HCT116 (cell line): ENCODE measurements around the gene CBLC. TPM values are rescaled to one million over a fixed set of nuclear protein-coding genes. Genes with fewer than 3 reads are reported as not detected.

Source experiments
- ATAC-seq: fragments of 200-7000 bp; cut with Tn5 transposase; 2 replicates; pipeline ENCODE4 v1.9.1; 2020; ENCODE audit warnings: mild to moderate bottlenecking, moderate library complexity
- BruUV-seq: library from RNA; stranded (reverse); fragments of 400-500 nt; replicated peaks from 2 replicates; lab custom pipeline; 2021; lab: Mats Ljungman, UMichigan
- CTCF ChIA-PET: fragments of 300-600 bp; sonication (Branson Sonifier 250); formaldehyde crosslinking; loops from one replicate; lab custom pipeline; 2021; ENCODE audit warnings: antibody characterized with exemption; lab: Charles Lee
- POLR2A ChIA-PET: fragments of 300-600, 350-600 bp; sonication (Branson Sonifier 250); formaldehyde crosslinking; loops from one replicate; lab custom pipeline; 2021; ENCODE audit warnings: antibody characterized with exemption; lab: Charles Lee
- RAD21 ChIA-PET, 2 experiments: fragments of 300-600 bp; sonication (Branson Sonifier 250); formaldehyde crosslinking; loops; one replicate each; lab custom pipeline; 2023; ENCODE audit warnings: low total read pairs in 2 of 2; ENCODE audit not compliant: uncharacterized antibody in 2 of 2, unreplicated experiment in 2 of 2, low non-redundant PET in 1 of 2; lab: Charles Lee
- DNase-seq: peaks from one replicate; pipeline ENCODE4 v3.0.0-alpha.2; 2010; ENCODE audit warnings: low read depth, low spot score
- H2AFZ ChIP-seq: fragments of 200-600 bp; shearing (Covaris generic), sonication (generic); 2 replicates; pipeline ENCODE4 v1.6.1; 2017; ENCODE audit warnings: low read depth, mixed run types, mixed read lengths, antibody characterized with exemption, low read length; ENCODE audit not compliant: poor library complexity, severe bottlenecking
- H3K27ac ChIP-seq: 2 replicates; pipeline ENCODE4 v1.5.1; 2012; ENCODE audit warnings: low read depth, low read length
- H3K27me3 ChIP-seq: fragments of 200-600 bp; sonication (generic); 2 replicates; pipeline ENCODE4 v1.6.1; 2016; ENCODE audit warnings: mixed run types, low read length, mixed read lengths; ENCODE audit not compliant: insufficient read depth
- H3K36me3 ChIP-seq, 2 experiments: fragments of 200-500 bp in 1 of 2; fragments of 200-600 bp in 1 of 2; sonication (Bioruptor generic) in 1 of 2; sonication (generic) in 1 of 2; 2 replicates each; pipeline versions ENCODE4 v1.5.1 to v1.6.1; 2014 to 2016; ENCODE audit warnings: low read length in 2 of 2, inconsistent platforms in 1 of 2, mixed read lengths in 1 of 2, mixed run types in 1 of 2; ENCODE audit not compliant: insufficient read depth in 2 of 2, control insufficient read depth in 1 of 2
- H3K4me1 ChIP-seq, 2 experiments: fragments of 200-600 bp in 1 of 2; sonication (generic) in 1 of 2; 2 replicates each; pipeline versions ENCODE4 v1.5.1 to v1.6.1; 2012 to 2017; ENCODE audit warnings: low read length in 2 of 2, inconsistent platforms in 1 of 2, mild to moderate bottlenecking in 1 of 2, mixed read lengths in 1 of 2, mixed run types in 1 of 2, moderate library complexity in 1 of 2; ENCODE audit not compliant: insufficient read depth in 2 of 2, control insufficient read depth in 1 of 2
- H3K4me2 ChIP-seq: fragments of 200-600 bp; sonication (generic); 2 replicates; pipeline ENCODE4 v1.6.1; 2017; ENCODE audit warnings: mixed run types, low read length, mixed read lengths
- H3K4me3 ChIP-seq, 2 experiments: fragments of 200-600 bp in 1 of 2; sonication (generic) in 1 of 2; replicated peaks in 1 of 2; 2 replicates each; pipeline ENCODE4 v1.5.1; 2011 to 2016; ENCODE audit warnings: low read length in 2 of 2, control low read depth in 1 of 2, low read depth in 1 of 2, mild to moderate bottlenecking in 1 of 2, mixed read lengths in 1 of 2, mixed run types in 1 of 2
- H3K79me2 ChIP-seq: fragments of 200-600 bp; sonication (generic); 2 replicates; pipeline ENCODE4 v1.6.1; 2017; ENCODE audit warnings: mild to moderate bottlenecking, mixed run types, low read length, moderate library complexity, mixed read lengths; ENCODE audit not compliant: insufficient read depth
- H3K9ac ChIP-seq: fragments of 200-600 bp; sonication (generic); 2 replicates; pipeline ENCODE4 v1.6.1; 2016; ENCODE audit warnings: low read length, mixed read lengths
- H3K9me2 ChIP-seq: fragments of 200-600 bp; sonication (generic), shearing (Covaris generic); 2 replicates; pipeline ENCODE4 v1.6.1; 2017; ENCODE audit warnings: mixed run types, mild to moderate bottlenecking, moderate library complexity; ENCODE audit not compliant: insufficient read depth
- H3K9me3 ChIP-seq, 2 experiments: fragments of 200-500 bp in 1 of 2; fragments of 200-600 bp in 1 of 2; sonication (Bioruptor generic) in 1 of 2; sonication (generic) in 1 of 2; 2 replicates each; pipeline ENCODE4 v1.6.1; 2014 to 2017; ENCODE audit warnings: low read length in 2 of 2, mixed read lengths in 2 of 2, inconsistent platforms in 1 of 2, low read depth in 1 of 2, mild to moderate bottlenecking in 1 of 2, mixed run types in 1 of 2, moderate library complexity in 1 of 2; ENCODE audit not compliant: control insufficient read depth in 1 of 2, insufficient read depth in 1 of 2
- H4K20me1 ChIP-seq: fragments of 200-600 bp; sonication (generic), shearing (Covaris generic); 2 replicates; pipeline ENCODE4 v1.6.1; 2017; ENCODE audit warnings: mixed run types, mild to moderate bottlenecking, moderate library complexity; ENCODE audit not compliant: insufficient read depth
- ATF3 ChIP-seq: IDR thresholded peaks from 2 replicates; pipeline ENCODE4 v1.6.1; 2012
- CBX3 ChIP-seq: IDR thresholded peaks from 2 replicates; pipeline ENCODE4 v1.6.1; 2012; ENCODE audit warnings: low read depth
- CEBPB ChIP-seq: IDR thresholded peaks from 2 replicates; pipeline ENCODE4 v1.6.1; 2012; ENCODE audit warnings: low read depth
- EZH2 ChIP-seq: fragments of 200-600 bp; sonication (generic); IDR thresholded peaks from 2 replicates; pipeline ENCODE4 v1.6.1; 2017; ENCODE audit warnings: antibody characterized with exemption, mixed run types
- EZH2phosphoT487 ChIP-seq: fragments of 200-600 bp; IDR thresholded peaks from 2 replicates; pipeline ENCODE4 v1.6.1; 2018; ENCODE audit warnings: antibody characterized with exemption, borderline replicate concordance
- FOSL1 ChIP-seq: IDR thresholded peaks from 2 replicates; pipeline ENCODE4 v1.6.1; 2012; ENCODE audit warnings: low read depth
- JUND ChIP-seq: IDR thresholded peaks from 2 replicates; pipeline ENCODE4 v1.6.1; 2012
- POLR2A ChIP-seq: IDR thresholded peaks from 2 replicates; pipeline ENCODE4 v1.7.0; 2011; ENCODE audit warnings: borderline replicate concordance; ENCODE audit not compliant: insufficient read depth, insufficient read length; ENCODE audit errors: extremely low read depth
- POLR2AphosphoS5 ChIP-seq: IDR thresholded peaks from 2 replicates; pipeline ENCODE4 v1.6.1; 2011; ENCODE audit warnings: mild to moderate bottlenecking, low read depth, low read length, moderate library complexity
- RAD21 ChIP-seq: IDR thresholded peaks from 2 replicates; pipeline ENCODE4 v1.6.1; 2012; ENCODE audit warnings: low read depth, mild to moderate bottlenecking
- SIN3A ChIP-seq: IDR thresholded peaks from 2 replicates; pipeline ENCODE4 v1.6.1; 2012; ENCODE audit warnings: low read depth
- SP1 ChIP-seq: IDR thresholded peaks from 2 replicates; pipeline ENCODE4 v1.6.1; 2012; ENCODE audit warnings: low read depth
- SRF ChIP-seq: IDR thresholded peaks from 2 replicates; pipeline ENCODE4 v1.6.1; 2012; ENCODE audit warnings: low read depth
- TCF7L2 ChIP-seq: IDR thresholded peaks from 2 replicates; pipeline ENCODE4 v1.7.0; 2011; ENCODE audit warnings: borderline replicate concordance, inconsistent platforms; ENCODE audit not compliant: insufficient read depth, insufficient read length; ENCODE audit errors: extremely low read depth
- YY1 ChIP-seq: IDR thresholded peaks from 2 replicates; pipeline ENCODE4 v1.6.1; 2011; ENCODE audit warnings: low read length, low read depth, moderate library complexity, mild to moderate bottlenecking; ENCODE audit not compliant: insufficient replicate concordance; ENCODE audit errors: extremely low read depth
- ZFX ChIP-seq: fragments of 450-650 bp; IDR thresholded peaks from 2 replicates; pipeline ENCODE4 v1.6.1; 2017
- intact Hi-C: fragments of 100-400 bp; cut with micrococcal nuclease; formaldehyde crosslinking; loops from 2 replicates; pipeline ENCODE4 v1.10.0; 2022
- total RNA-seq: library from RNA; stranded (reverse); gene quantifications from one replicate; pipeline ENCODE4 v1.2.1, GENCODE V29; 2021; ENCODE audit not compliant: unreplicated experiment
- TF ChIP-seq, protein P1 (sequence below): IDR thresholded peaks from 2 replicates; pipeline ENCODE4 v1.6.1; 2012

CBLC gene
- total RNA-seq, 1 experiment from 2014 or later, result 54.3 TPM

DNA sequence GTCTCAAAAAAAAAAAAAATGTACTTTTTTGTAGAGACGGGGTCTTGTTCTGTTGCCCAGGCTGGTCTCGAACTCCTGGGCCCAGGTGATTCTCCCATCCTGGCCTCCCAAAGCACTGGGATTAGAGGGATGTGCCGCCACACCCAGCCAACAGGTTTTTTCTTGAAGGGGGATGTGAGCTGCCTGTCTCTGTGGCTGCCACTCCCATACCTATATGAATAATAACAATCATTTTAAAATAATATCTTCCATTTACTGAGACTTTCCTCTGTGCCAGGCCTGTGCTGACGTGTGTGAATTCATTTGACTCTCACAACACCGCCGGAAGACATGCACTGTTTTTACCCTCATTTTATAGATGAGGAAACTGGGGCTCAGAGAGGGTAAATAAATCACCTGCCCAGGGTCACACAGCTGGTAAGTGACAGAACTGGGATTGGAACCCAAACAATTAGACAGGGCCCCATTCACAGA is 36.4 kb upstream of the CBLC start:
- ChIA-PET CTCF (interaction anchor here (0.6 to 3.5 kb wide), 4 partner anchors 18 to 153 kb away, joined by 3 to 25 read pairs (median 6); no protein-coding TSS in a partner anchor), POLR2A (interaction anchor here (0.7 to 5.8 kb wide), 6 partner anchors 12 to 52 kb away, joined by 3 to 36 read pairs (median 6); no protein-coding TSS in a partner anchor)
- H2AFZ ChIP-seq, result no peak overlapping the region
- H3K9me2 ChIP-seq, result no peaks in the 10 kb centered on the region
- H3K9ac ChIP-seq, result peak overlapping the region; percentile 77
- BruUV-seq, result no TSS peak
- peak; percentile 33 for DNase-seq
- H3K27ac ChIP-seq, result peak overlapping the region; percentile 95
- no peaks in the 10 kb centered on the region for H4K20me1 ChIP-seq
- no peaks in the 10 kb centered on the region for H3K36me3 ChIP-seq
- no peaks in the 10 kb centered on the region for H3K27me3 ChIP-seq
- no peak overlapping the region for H3K4me3 ChIP-seq
- no peaks in the 10 kb centered on the region for H3K9me3 ChIP-seq
- H3K4me1 ChIP-seq, result peaks cover 87 to 96% of the 10 kb centered on the region in 2 experiments
- TF ChIP-seq YY1 (no peak), CEBPB (no peak), SRF (no peak), EZH2 (no peak), POLR2AphosphoS5 (no peak), SIN3A (no peak), RAD21 (no peak)
- TF ChIP-seq, all 23 proteins: peak for 0
- no peaks in the 10 kb centered on the region for H3K79me2 ChIP-seq
- ATAC-seq, result peak; percentile 24
- intact Hi-C loops, result loop anchor here (5.0 kb wide), 1 partner anchor 36 kb away; the partner anchor contains the start of gene CBLC
- RAD21 ChIA-PET, result interaction anchor here (1.0 to 1.5 kb wide), 4 partner anchors 12 to 29 kb away, joined by 3 to 10 read pairs (median 5); no protein-coding TSS in a partner anchor
- H3K4me2 ChIP-seq, result peak overlapping the region; percentile 76

- H3K27me3 ChIP-seq, result no peaks in the 10 kb centered on the region
- no peaks in the 10 kb centered on the region for H3K9me2 ChIP-seq
- peak overlapping the region; percentile 95 for H3K27ac ChIP-seq
- no peaks in the 10 kb centered on the region for H3K36me3 ChIP-seq
- no peaks in the 10 kb centered on the region for H3K79me2 ChIP-seq
- ChIA-PET POLR2A (interaction anchor here (0.7 to 5.8 kb wide), 7 partner anchors 9 to 53 kb away, joined by 3 to 36 read pairs (median 5); no protein-coding TSS in a partner anchor), RAD21 (interaction anchor here (0.6 to 1.5 kb wide), 7 partner anchors 11 to 124 kb away, joined by 3 to 10 read pairs (median 4); no protein-coding TSS in a partner anchor), CTCF (interaction anchor here (0.6 to 3.5 kb wide), 5 partner anchors 18 to 159 kb away, joined by 3 to 25 read pairs (median 3); no protein-coding TSS in a partner anchor)
- no TSS peak for BruUV-seq
- intact Hi-C loops, result loop anchor here (5.0 kb wide), 1 partner anchor 35 kb away; the partner anchor contains the start of gene CBLC
- H4K20me1 ChIP-seq, result no peaks in the 10 kb centered on the region
- DNase-seq, result peak; percentile 98
- peak; percentile 83 for ATAC-seq
- H2AFZ ChIP-seq, result no peak overlapping the region
- TF ChIP-seq CBX3 (peak; percentile 89), TCF7L2 (peak; percentile 83), POLR2A (peak; percentile 33), JUND (peak; percentile 92), SIN3A (peak; percentile 85), POLR2AphosphoS5 (peak; percentile 89), YY1 (peak; percentile 65), CEBPB (peak; percentile 100), SRF (no peak), ATF3 (no peak), EZH2phosphoT487 (no peak), SP1 (peak; percentile 95), FOSL1 (peak; percentile 88), ZFX (peak; percentile 25; the same call in 1 of the 2 replicates), EZH2 (no peak)
- TF ChIP-seq, protein P1, sequence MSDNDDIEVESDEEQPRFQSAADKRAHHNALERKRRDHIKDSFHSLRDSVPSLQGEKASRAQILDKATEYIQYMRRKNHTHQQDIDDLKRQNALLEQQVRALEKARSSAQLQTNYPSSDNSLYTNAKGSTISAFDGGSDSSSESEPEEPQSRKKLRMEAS, result peak; percentile 89
- TF ChIP-seq, all 23 proteins: peak for 12
- Histone ChIP-seq H3K4me3 (peak overlapping the region; percentile 13 to 44), H3K9ac (peak overlapping the region; percentile 77), H3K9me3 (no peaks in the 10 kb centered on the region), H3K4me2 (peak overlapping the region; percentile 76), H3K4me1 (peaks cover 88 to 96% of the 10 kb centered on the region in 2 experiments)
These were observed 35.8 kb upstream of the CBLC start for GRCh38 chr19:44741841-44742329.
